Testis (tissue), 3 donors: Measurements from ENCODE around the gene ARL6IP4. TPM values are rescaled to one million over a fixed set of nuclear protein-coding genes. Genes with fewer than 3 reads are reported as not detected.

Experiments
- DNase-seq: peaks from one replicate; pipeline ENCODE4 v3.0.0-alpha.2; 2019
- H3K27ac ChIP-seq, 2 donors: fragments of 200-600 bp; sonication (generic); one replicate each; pipeline ENCODE4 v1.5.1; 2019
- H3K27me3 ChIP-seq: fragments of 200-600 bp; sonication (generic); one replicate; pipeline ENCODE4 v1.5.1; 2019
- H3K36me3 ChIP-seq: fragments of 200-600 bp; sonication (generic); one replicate; pipeline ENCODE4 v1.5.1; 2017; ENCODE audit warnings: low read depth; ENCODE audit errors: missing control alignments
- H3K4me1 ChIP-seq: fragments of 200-600 bp; sonication (generic); one replicate; pipeline ENCODE4 v1.5.1; 2019
- H3K4me3 ChIP-seq, 2 donors: fragments of 200-600 bp; sonication (generic); one replicate each; pipeline ENCODE4 v1.5.1; 2017 to 2019
- H3K9me3 ChIP-seq: fragments of 200-600 bp; sonication (generic); one replicate; pipeline ENCODE4 v1.5.1; 2017
- POLR2A ChIP-seq: fragments of 450-650 bp; IDR thresholded peaks from one replicate; pipeline ENCODE4 v1.6.1; 2017; ENCODE audit warnings: antibody characterized with exemption, mild to moderate bottlenecking, moderate library complexity
- WGBS, 2 donors: methylation state at CpG; one replicate each; pipeline ENCODE4 v1.1.5; 2018; 5-methylcytosine and 5-hydroxymethylcytosine counted together
- intact Hi-C: fragments of 100-400 bp; cut with DNase I; formaldehyde crosslinking; loops from one replicate; pipeline ENCODE4 v1.15.1; 2023; ENCODE audit warnings: low total_unique reads
- polyA plus RNA-seq: library from polyadenylated mRNA; stranded (reverse); fragments of 350-450 nt; fragmentation: Illumina TruSeq; extraction: RNeasy Lipid Tissue Mini Kit (QIAGEN cat#74804); gene quantifications from one replicate; pipeline ENCODE4 v1.2.3, GENCODE V29; 2014; ENCODE audit warnings: low read depth, low replicate concordance; ENCODE audit not compliant: insufficient read depth
- total RNA-seq, 2 donors: library from RNA; depleted of rRNA; stranded (reverse); fragments of >200 nt; gene quantifications; one replicate each; pipeline ENCODE4 v1.2.3, GENCODE V29; 2016
- TF ChIP-seq, protein P1 (sequence below), 3 experiments: fragments of 450-650 bp in 2 of 3; fragments of 200-600 bp in 1 of 3; sonication (generic) in 1 of 3; IDR thresholded peaks; one replicate each; pipeline ENCODE4 v1.5.1; 2016 to 2019; ENCODE audit warnings: antibody characterized with exemption in 3 of 3, mild to moderate bottlenecking in 2 of 3, moderate library complexity in 1 of 3

The ARL6IP4 gene
- total and polyA plus RNA-seq, 3 donors from 2014 or later: 169 to 210 (median 190) TPM

DNA sequence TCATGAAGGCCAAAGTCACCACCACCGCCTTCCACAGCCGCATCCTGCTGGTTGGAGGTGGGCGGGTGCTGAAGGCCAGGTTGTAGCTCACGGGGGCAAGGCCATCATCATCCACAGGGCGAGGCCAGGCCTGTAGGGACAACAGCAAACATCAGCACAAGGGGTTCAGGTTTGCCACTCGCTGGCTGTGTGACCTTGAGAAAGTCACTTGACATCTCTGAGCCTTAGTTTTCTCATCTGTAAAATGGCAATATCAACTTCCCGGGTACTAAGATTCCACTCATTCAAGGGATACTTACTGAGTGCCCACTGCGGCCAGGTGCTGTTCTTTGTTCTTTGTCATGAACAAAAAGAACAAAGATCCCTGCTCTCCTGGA is 20.3 kb upstream of the ARL6IP4 start:
- intact Hi-C loops: no loop called here
- Histone ChIP-seq H3K4me3 (no peak overlapping the region), H3K27me3 (no peaks in the 10 kb centered on the region), H3K9me3 (no peaks in the 10 kb centered on the region), H3K4me1 (peaks cover 36% of the 10 kb centered on the region), H3K36me3 (no peaks in the 10 kb centered on the region), H3K27ac (no peak overlapping the region)
- TF ChIP-seq, protein P1, sequence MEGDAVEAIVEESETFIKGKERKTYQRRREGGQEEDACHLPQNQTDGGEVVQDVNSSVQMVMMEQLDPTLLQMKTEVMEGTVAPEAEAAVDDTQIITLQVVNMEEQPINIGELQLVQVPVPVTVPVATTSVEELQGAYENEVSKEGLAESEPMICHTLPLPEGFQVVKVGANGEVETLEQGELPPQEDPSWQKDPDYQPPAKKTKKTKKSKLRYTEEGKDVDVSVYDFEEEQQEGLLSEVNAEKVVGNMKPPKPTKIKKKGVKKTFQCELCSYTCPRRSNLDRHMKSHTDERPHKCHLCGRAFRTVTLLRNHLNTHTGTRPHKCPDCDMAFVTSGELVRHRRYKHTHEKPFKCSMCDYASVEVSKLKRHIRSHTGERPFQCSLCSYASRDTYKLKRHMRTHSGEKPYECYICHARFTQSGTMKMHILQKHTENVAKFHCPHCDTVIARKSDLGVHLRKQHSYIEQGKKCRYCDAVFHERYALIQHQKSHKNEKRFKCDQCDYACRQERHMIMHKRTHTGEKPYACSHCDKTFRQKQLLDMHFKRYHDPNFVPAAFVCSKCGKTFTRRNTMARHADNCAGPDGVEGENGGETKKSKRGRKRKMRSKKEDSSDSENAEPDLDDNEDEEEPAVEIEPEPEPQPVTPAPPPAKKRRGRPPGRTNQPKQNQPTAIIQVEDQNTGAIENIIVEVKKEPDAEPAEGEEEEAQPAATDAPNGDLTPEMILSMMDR (IDR thresholded peaks at IDR 0.05): no peak
- no peak for TF ChIP-seq POLR2A
- WGBS, 2 donors: 85 to 86% methylated on average over 8 of the region's 8 CpGs
- DNase-seq: no peak

DNA sequence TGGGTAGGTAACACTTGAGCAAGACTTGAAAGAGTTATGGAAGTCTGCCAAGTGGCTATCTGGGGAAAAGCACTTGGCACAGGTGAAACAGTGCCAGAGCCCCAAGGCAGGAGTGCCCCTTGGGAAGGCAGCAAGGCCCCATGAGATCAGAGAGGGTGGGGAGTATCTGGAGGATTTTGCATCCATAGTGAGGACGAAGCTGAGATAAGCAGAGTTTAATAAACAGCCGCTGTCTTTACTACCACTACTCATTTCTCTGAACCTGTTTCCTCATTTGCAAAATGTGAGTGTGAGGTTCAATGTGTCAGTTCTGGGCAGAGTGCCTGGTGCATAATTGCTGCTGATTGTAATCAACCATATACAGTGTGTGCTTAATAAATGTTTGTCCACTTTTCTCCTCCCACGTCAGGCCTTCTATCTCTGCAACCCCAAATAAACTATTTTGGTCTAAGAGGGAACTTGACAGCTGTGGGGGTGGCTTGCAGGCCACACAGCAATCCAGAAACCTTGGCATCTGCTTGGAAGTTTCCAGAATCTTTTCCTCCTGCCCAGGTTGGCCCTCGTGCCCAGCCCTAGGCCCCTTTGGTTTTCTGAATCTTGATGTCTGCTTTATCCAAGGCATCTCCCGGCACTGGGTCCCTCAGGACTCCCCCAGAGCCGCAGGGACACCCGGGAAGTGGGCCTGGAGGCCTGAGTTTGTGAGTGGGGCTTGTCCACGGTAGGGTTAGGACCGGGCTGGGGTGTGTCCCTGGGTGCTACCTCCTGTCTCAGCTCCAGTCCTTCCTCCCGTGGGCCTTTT is 18.8 kb upstream of the ARL6IP4 start:
- intact Hi-C loops: no loop called here
- DNase-seq: no peak
- TF ChIP-seq, protein P1 (IDR thresholded peaks at IDR 0.05): no peak
- no peak for TF ChIP-seq POLR2A

DNA sequence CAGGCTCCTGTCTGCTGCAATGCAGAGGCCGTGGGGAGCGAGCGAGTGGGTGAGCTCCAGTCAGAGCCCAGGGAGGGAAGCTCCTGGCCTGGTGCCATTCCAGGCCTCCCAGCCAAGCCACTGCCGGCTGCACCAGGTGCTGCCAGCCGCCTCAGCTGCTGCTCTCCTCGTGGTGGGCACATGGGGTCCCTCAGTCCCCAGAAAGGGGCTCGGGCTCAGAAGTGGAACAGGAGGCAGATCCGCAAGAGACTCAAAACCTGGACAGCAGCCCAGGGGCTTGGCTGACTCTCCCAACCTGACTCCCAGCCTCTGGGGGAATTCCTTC is 16.6 kb upstream of the ARL6IP4 start:
- whole genome bisulfite sequencing, 2 donors: 18 to 27% methylated on average over 2 to 8 of the region's 8 CpGs
- Histone ChIP-seq H3K27me3 (no peaks in the 10 kb centered on the region), H3K4me1 (peaks cover 39% of the 10 kb centered on the region), H3K9me3 (no peaks in the 10 kb centered on the region), H3K4me3 (no peak overlapping the region), H3K36me3 (no peaks in the 10 kb centered on the region), H3K27ac (no peak overlapping the region)
- TF ChIP-seq POLR2A: no peak
- TF ChIP-seq, protein P1 (IDR thresholded peaks at IDR 0.05): no peak
- intact Hi-C loops: no loop called here
- DNase-seq: peak; percentile 84

More for the DNA sequence above, 18.8 kb upstream of the ARL6IP4 start:
- Histone ChIP-seq H3K27ac (peak overlapping the region in 1 of 2 donors; percentile 6), H3K4me3 (no peak overlapping the region), H3K36me3 (no peaks in the 10 kb centered on the region), H3K27me3 (no peaks in the 10 kb centered on the region), H3K4me1 (peaks cover 39% of the 10 kb centered on the region), H3K9me3 (no peaks in the 10 kb centered on the region)
- 74 to 82% methylated on average over 10 of the region's 10 CpGs for WGBS, 2 donors

DNA sequence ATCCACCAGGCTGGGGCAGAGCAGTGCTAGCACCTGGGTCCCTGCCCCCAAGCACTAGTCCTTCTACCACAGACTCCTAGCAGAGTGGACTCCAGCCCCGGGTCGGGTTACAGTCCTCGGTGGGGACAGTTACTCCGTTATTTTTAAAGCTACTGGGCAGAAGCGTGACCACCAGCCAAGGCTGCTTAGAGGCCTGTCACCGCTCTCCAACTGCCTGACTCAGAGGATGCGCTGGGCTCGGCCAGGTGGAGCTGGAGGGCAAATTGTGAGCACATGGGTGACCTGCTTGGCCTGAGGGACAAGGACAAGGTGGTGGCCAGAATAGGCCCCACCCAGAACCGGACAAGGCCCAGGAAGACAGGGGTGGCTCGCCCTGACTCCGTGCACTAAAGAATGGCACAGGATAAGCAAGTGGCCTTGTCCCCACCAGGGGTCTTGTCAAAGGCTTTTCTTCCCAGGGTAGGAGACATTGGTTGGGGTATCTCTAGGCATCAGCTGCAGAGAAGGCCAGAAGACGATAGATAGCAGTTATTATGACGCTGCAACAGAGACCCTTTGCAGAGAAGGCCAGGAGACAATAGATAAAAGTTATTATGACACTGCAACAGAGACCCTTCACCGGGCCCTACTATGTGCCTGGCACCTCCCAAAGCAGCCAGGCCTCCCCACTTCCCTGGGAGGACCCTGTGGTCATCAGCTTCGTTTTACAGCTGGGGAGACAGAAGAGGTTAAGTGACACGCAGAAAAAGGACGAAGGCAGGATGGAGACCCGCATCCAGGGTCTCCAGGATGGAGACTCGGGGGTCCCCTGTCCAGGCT is 15.8 kb upstream of the ARL6IP4 start:
- Histone ChIP-seq H3K27ac (no peak overlapping the region), H3K9me3 (no peaks in the 10 kb centered on the region), H3K36me3 (no peaks in the 10 kb centered on the region), H3K4me1 (peaks cover 39% of the 10 kb centered on the region), H3K27me3 (no peaks in the 10 kb centered on the region), H3K4me3 (no peak overlapping the region)
- 74% methylated on average over 13 to 19 of the region's 19 CpGs for WGBS, 2 donors
- TF ChIP-seq, protein P1 (IDR thresholded peaks at IDR 0.05): no peak
- TF ChIP-seq POLR2A: no peak
- intact Hi-C loops: no loop called here
- no peak for DNase-seq
